ENCODE data around the gene EFCAB6.

DNA sequence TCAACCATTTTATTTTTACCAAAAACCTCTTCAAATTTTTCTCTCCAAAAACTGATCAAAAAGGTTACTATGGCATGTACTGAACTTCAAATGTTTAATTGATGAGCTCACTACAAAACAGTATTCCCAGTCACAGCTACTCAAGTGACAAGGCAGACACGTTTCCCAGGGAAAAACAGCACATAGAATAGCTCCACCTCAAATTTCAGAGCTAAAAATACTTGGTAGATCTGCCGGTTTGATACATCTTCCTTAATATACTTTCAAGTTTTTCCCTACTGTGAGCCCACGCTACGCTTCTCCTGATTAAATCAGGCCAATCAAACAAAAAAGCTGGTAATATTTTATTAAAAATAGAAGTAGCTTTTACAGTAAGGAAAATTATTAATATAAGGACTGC lies 100.4 kb downstream of the EFCAB6 start:
- TF ChIP-seq CTCF (IDR thresholded peaks at IDR 0.05): no peak
- TF ChIP-seq ZFX (IDR thresholded peaks at IDR 0.05; ENCODE audit: borderline replicate concordance): no peak
